GM12864 (cell line): Measurements from ENCODE around the gene RXFP3.

ENCODE experiments used
- DNase-seq: peaks from one replicate; pipeline ENCODE4 v3.0.0-alpha.2; 2011; ENCODE audit warnings: low read depth
- H3K4me3 ChIP-seq: 2 replicates; pipeline ENCODE4 v1.5.1; 2011; ENCODE audit warnings: mild to moderate bottlenecking, low read depth, low read length, control low read depth
- TF ChIP-seq, protein P1 (sequence below): IDR thresholded peaks from 2 replicates; pipeline ENCODE4 v1.5.1; 2011; ENCODE audit warnings: low read depth, mild to moderate bottlenecking, moderate library complexity, low read length, control low read depth, inconsistent platforms; ENCODE audit errors: missing control alignments

RXFP3 gene, protein sequence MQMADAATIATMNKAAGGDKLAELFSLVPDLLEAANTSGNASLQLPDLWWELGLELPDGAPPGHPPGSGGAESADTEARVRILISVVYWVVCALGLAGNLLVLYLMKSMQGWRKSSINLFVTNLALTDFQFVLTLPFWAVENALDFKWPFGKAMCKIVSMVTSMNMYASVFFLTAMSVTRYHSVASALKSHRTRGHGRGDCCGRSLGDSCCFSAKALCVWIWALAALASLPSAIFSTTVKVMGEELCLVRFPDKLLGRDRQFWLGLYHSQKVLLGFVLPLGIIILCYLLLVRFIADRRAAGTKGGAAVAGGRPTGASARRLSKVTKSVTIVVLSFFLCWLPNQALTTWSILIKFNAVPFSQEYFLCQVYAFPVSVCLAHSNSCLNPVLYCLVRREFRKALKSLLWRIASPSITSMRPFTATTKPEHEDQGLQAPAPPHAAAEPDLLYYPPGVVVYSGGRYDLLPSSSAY

DNA sequence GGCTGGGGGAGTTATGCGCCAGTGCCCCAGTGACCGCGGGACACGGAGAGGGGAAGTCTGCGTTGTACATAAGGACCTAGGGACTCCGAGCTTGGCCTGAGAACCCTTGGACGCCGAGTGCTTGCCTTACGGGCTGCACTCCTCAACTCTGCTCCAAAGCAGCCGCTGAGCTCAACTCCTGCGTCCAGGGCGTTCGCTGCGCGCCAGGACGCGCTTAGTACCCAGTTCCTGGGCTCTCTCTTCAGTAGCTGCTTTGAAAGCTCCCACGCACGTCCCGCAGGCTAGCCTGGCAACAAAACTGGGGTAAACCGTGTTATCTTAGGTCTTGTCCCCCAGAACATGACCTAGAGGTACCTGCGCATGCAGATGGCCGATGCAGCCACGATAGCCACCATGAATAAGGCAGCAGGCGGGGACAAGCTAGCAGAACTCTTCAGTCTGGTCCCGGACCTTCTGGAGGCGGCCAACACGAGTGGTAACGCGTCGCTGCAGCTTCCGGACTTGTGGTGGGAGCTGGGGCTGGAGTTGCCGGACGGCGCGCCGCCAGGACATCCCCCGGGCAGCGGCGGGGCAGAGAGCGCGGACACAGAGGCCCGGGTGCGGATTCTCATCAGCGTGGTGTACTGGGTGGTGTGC lies at the start of gene RXFP3:
Gene RXFP3 (plus strand): TSS at position 6 of the 636 bp plus-strand sequence. CDS start 355 bp downstream, at position 361.
- TF ChIP-seq, protein P1, sequence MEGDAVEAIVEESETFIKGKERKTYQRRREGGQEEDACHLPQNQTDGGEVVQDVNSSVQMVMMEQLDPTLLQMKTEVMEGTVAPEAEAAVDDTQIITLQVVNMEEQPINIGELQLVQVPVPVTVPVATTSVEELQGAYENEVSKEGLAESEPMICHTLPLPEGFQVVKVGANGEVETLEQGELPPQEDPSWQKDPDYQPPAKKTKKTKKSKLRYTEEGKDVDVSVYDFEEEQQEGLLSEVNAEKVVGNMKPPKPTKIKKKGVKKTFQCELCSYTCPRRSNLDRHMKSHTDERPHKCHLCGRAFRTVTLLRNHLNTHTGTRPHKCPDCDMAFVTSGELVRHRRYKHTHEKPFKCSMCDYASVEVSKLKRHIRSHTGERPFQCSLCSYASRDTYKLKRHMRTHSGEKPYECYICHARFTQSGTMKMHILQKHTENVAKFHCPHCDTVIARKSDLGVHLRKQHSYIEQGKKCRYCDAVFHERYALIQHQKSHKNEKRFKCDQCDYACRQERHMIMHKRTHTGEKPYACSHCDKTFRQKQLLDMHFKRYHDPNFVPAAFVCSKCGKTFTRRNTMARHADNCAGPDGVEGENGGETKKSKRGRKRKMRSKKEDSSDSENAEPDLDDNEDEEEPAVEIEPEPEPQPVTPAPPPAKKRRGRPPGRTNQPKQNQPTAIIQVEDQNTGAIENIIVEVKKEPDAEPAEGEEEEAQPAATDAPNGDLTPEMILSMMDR = no peak
- no peak within 1 kb of the TSS for H3K4me3 ChIP-seq
- no peak for DNase-seq

DNA sequence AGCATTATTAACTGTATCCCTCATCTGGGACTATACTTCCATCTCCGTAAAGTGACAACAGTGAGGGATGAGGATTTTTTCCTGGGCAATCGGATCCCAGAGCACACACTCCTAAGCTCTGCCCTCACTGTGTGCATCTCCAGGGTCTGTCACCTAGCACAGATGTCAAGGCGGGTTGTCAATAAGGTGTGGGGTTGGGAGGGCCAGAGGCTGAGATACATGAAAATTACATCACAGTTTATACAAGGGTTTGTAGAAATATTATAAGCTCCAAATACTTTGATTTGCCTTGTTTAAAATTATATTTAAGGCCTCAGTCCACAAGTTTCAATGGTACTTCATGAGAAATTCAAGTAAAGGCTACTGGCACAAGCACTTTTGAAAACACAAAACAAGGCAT lies 48.9 kb upstream of the RXFP3 start:
- TF ChIP-seq, protein P1 = no peak
- DNase-seq = no peak
- H3K4me3 ChIP-seq = no peak overlapping the region

DNA sequence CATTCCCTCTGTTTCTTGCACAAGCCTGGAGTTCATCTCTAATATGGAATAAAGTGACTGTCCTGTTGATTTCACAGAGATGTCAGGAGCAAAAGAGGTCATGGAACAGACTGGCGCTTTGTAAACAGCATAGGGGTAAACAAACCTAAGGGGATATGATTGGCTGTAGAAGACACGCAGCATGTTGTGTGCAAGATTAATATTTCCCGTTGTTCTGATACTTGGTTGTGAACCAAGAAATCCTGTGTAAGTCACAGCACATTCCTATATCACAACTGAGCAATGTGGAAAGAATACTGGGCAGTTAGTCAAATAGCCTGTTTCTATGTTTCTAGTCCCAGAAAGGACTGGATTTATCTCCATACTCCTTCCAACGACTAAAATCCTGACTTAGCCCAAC lies 47.6 kb upstream of the RXFP3 start:
- DNase-seq = no peak
- TF ChIP-seq, protein P1 = no peak
- no peak overlapping the region for H3K4me3 ChIP-seq

DNA sequence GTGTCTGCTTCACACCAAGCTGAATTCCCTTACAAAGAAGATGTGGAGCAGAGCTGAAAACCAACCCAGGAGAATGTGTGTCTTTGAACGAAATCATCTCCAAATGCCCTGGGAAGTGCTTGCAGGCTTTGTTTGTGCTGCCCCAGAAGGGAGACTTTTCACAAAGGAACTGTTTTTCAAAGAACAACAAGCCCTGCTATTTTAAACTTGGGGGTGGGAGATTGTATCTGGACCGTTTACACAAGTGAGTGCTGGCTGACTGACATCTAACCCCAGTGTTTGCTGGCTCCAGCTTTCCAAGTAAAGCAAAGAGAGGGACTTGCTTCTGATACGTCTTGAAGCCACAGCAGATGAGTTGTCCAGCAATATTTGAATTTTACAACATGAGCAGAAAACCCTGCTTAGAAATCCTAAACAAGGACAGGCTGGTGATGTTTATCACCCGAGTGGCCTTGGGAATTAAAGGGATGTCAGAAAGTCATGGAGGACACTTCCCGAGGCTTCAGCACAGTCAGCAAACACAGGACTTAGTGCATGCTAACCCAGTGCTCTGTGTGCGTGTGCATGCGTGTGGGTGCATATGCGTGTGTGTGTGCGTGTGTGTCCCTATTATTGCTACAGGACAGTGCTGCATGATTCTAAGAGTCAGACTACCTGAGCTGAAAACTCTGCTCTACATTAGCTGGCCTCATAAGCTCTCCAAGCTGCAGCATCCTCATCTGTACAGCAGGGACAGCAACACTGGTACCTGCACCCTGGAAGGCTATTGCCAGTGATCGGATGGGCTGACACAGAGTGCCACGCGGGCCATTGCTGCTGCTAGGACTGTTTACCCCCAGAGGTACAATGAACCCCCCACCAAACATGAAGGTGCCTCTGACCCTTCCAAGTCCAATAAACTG lies 45.8 kb upstream of the RXFP3 start:
- no peak for DNase-seq
- H3K4me3 ChIP-seq = no peak overlapping the region
- TF ChIP-seq, protein P1 = no peak

DNA sequence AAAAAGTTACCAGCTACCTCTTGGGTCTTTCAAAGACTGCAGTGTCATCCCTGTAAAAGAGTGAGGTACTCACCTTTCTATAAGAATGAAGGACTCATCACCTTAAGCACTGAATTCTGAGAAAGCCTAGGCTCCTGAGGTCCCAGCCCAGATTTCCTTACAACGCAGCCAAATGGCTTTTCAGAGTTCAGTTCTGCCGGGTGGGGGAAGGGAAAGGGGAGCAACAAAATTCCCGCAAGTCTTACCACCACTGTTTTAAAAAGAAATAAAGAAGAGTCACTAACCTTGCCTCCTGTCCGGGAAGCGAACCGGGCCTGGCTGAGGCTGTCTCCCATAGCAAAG lies 44.8 kb upstream of the RXFP3 start:
- no peak overlapping the region for H3K4me3 ChIP-seq
- TF ChIP-seq, protein P1 = no peak
- no peak for DNase-seq

DNA sequence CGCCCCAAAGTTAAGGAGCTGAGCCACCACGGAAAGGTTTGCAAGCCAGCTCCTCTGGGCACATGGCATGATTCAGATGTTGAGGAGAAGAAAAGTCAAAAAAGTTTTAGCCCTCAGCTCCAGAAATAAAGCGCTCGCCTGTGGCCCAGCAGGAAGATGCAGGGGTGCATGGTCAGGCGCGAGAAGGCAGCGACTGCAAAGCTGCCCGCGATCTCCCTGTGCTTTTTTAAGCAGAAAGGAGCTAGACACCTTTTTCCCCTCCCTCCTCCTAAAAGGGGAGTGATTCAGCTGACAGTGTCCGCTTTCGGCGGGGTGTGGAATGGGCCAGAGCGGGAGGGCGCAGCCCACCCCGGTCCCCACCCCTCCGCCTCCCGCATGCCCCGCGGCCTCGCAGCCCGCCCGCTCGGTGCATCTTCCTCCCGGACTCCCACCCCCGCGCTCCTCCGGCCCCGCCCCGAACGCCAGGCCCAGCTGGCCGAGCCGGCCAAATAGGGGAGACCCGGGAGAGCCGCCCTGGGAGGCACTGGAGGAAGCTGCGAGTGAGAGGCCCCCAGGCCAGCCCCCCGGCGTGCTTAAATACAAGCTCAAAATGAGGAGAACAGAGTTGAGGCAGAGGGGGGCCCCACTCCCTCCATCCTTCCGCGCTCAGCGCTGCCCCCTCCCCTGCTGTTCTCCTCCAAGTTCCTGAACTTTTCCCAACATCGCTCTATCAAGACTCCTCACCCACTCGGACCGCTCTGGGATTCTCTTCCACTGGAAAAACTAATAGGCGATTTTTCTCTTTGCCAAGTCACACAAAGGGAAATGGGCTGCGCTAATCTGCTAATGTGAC lies 44.2 kb upstream of the RXFP3 start, which contains the start of gene ADAMTS12:
Gene ADAMTS12 (minus strand): TSS at position 203 of the 832 bp plus-strand sequence. CDS start 134 bp downstream, at position 69.
- TF ChIP-seq, protein P1 = no peak
- H3K4me3 ChIP-seq = no peak within 1 kb of the TSS
- no peak for DNase-seq
